Measurements from ENCODE around the gene MERTK. TPM values are rescaled to one million over a fixed set of nuclear protein-coding genes. Genes with fewer than 3 reads are reported as not detected.
A peak's percentile ranks its signal among the peaks of the same experiment; 100 is the strongest.
"Not testable (repeated sequence)": the region's sequence is repeated elsewhere in the genome, so short reads cannot be mapped to it uniquely, and the experiment has no call there.

Gene MERTK
- polyA plus RNA-seq, 1 of the 3 experiments (the other 2 are of a cell fraction) = 9.6 TPM

DNA sequence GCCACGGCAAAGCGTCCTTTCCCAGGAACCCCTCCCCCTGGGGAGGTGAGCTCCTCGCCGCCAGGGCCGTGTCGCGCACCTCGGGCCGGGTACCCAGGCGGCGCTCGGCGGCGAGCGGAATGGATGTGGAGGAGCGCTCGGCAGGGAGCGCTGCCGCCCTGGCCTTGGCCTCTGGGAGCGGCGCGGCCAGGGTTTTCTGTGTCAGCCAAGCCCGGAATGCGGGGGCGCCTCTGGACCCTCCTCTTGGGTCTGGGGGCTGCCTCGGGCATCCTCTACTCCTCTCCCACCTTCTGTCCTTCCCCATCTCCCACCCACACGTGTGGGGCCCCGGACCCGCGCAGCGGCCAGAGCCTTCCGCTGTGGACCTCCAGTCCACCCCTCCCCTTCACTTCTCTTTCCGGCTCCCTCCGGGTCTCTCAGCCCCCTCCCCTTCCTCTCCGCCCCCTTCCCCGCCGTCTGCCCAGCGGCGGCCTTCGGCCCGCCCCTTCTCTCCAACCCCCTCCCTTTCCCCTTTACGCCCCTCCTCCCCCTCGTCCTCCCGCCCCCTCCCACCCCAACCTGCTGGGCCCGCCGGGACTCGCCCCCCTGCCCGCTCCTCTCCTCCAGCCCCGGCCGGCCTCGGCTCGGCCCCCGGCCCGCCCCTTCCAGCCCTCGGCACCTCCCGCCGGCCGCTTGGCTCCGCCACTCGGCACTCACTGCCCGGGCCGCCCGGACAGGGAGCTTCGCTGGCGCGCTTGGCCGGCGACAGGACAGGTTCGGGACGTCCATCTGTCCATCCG lies at the start of gene MERTK (continued):
- TF ChIP-seq POLR2AphosphoS5 (IDR thresholded peaks at IDR 0.05; ENCODE audit: low read depth, low read length) = peak; percentile 87
- TF ChIP-seq, protein P1, sequence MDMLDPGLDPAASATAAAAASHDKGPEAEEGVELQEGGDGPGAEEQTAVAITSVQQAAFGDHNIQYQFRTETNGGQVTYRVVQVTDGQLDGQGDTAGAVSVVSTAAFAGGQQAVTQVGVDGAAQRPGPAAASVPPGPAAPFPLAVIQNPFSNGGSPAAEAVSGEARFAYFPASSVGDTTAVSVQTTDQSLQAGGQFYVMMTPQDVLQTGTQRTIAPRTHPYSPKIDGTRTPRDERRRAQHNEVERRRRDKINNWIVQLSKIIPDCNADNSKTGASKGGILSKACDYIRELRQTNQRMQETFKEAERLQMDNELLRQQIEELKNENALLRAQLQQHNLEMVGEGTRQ (IDR thresholded peaks at IDR 0.05; ENCODE audit: borderline replicate concordance, low read depth, low read length) = no peak
- no peak for TF ChIP-seq TEAD4 (IDR thresholded peaks at IDR 0.05; ENCODE audit: borderline replicate concordance, insufficient read depth)
- TF ChIP-seq, protein P2, sequence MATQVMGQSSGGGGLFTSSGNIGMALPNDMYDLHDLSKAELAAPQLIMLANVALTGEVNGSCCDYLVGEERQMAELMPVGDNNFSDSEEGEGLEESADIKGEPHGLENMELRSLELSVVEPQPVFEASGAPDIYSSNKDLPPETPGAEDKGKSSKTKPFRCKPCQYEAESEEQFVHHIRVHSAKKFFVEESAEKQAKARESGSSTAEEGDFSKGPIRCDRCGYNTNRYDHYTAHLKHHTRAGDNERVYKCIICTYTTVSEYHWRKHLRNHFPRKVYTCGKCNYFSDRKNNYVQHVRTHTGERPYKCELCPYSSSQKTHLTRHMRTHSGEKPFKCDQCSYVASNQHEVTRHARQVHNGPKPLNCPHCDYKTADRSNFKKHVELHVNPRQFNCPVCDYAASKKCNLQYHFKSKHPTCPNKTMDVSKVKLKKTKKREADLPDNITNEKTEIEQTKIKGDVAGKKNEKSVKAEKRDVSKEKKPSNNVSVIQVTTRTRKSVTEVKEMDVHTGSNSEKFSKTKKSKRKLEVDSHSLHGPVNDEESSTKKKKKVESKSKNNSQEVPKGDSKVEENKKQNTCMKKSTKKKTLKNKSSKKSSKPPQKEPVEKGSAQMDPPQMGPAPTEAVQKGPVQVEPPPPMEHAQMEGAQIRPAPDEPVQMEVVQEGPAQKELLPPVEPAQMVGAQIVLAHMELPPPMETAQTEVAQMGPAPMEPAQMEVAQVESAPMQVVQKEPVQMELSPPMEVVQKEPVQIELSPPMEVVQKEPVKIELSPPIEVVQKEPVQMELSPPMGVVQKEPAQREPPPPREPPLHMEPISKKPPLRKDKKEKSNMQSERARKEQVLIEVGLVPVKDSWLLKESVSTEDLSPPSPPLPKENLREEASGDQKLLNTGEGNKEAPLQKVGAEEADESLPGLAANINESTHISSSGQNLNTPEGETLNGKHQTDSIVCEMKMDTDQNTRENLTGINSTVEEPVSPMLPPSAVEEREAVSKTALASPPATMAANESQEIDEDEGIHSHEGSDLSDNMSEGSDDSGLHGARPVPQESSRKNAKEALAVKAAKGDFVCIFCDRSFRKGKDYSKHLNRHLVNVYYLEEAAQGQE (IDR thresholded peaks at IDR 0.05; ENCODE audit: low read depth, low read length) = no peak
- no peak for TF ChIP-seq TCF12 (IDR thresholded peaks at IDR 0.05)
- TF ChIP-seq NFIC (IDR thresholded peaks at IDR 0.05; ENCODE audit: borderline replicate concordance) = no peak
- TF ChIP-seq GATA2 (CRISPR knock-in tag; IDR thresholded peaks at IDR 0.05) = no peak

DNA sequence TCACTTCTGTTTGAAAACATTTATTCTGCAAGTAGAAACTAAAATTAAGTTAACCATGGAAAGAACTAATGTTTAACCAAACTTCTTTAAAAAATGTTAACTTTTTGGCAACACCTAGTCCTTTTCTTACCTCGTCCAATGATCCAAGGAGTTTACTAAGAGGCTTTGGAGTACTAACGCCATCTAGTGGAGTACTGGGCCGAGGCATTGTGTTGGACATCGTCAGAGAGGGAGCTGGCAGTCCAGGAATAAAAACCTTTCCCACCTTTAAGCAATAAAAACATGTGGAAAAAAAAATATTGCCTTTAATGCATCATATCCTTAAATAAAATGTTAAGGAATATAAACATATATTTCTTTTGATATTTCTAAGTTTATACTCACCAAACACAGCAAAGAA lies 47.8 kb upstream of the MERTK start:
- H4K20me1 ChIP-seq (ENCODE audit: insufficient read depth); DNase-seq; H3K9ac ChIP-seq; H3K27ac ChIP-seq (ENCODE audit: low read depth in 2 of 2, low read length in 1 of 2); CTCF ChIA-PET; H3F3A ChIP-seq (replicated peaks; ENCODE audit: insufficient read depth); H3K4me1 ChIP-seq (ENCODE audit: control insufficient read depth in 1 of 2, insufficient read depth in 2 of 2, low read depth in 1 of 2, low read length in 1 of 2); H3K9me2 ChIP-seq; H3K79me2 ChIP-seq (ENCODE audit: insufficient read depth); H3K4me2 ChIP-seq; H2AFZ ChIP-seq (ENCODE audit: low read depth); H3K4me3 ChIP-seq (ENCODE audit: low read depth in 2 of 2, low read length in 1 of 2); H3K27me3 ChIP-seq (ENCODE audit: insufficient read depth); H3K9me3 ChIP-seq; POLR2A ChIA-PET: not testable (repeated sequence)
- peaks cover 2 to 14% of the 10 kb centered on the region in 2 experiments for H3K36me3 ChIP-seq (replicated peaks in 1 of 2; ENCODE audit: control insufficient read depth in 1 of 2, insufficient read depth in 2 of 2, low read length in 1 of 2)
- TF ChIP-seq, protein P3, sequence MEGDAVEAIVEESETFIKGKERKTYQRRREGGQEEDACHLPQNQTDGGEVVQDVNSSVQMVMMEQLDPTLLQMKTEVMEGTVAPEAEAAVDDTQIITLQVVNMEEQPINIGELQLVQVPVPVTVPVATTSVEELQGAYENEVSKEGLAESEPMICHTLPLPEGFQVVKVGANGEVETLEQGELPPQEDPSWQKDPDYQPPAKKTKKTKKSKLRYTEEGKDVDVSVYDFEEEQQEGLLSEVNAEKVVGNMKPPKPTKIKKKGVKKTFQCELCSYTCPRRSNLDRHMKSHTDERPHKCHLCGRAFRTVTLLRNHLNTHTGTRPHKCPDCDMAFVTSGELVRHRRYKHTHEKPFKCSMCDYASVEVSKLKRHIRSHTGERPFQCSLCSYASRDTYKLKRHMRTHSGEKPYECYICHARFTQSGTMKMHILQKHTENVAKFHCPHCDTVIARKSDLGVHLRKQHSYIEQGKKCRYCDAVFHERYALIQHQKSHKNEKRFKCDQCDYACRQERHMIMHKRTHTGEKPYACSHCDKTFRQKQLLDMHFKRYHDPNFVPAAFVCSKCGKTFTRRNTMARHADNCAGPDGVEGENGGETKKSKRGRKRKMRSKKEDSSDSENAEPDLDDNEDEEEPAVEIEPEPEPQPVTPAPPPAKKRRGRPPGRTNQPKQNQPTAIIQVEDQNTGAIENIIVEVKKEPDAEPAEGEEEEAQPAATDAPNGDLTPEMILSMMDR (IDR thresholded peaks at IDR 0.05) = peak; percentile 55
- TF ChIP-seq RAD21 (IDR thresholded peaks at IDR 0.05; ENCODE audit: low read length) (peak; percentile 26), SMC3 (IDR thresholded peaks at IDR 0.05; ENCODE audit: low read depth, low read length) (peak; percentile 8; the same call in 1 of the 2 replicates)
- 12% methylated on average over 4 of the region's 4 CpGs for WGBS (ENCODE audit: low lambda C conversion rate)

DNA sequence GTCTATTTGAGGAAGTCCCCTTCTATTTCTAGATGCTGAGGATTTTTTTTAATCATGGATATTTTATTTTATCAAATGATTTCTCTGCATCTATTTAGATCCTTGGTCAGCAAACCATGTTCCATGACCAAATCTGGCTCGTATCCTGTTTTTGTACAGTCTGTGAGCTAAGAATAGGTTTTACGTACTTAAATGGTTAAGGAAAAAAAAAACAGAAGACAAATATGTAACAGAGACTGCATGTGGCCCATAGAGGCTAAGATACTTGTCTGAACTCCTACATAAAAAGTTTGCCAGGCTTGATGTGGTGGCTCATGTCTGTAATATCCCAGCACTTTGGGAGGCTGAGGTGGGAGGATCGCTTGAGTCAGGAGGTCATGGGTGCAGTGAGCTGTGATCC lies 45.9 kb upstream of the MERTK start:
- H3K9me3 ChIP-seq; H3K9ac ChIP-seq; H3K9me2 ChIP-seq; H3K27ac ChIP-seq (ENCODE audit: low read depth in 2 of 2, low read length in 1 of 2); CTCF ChIA-PET; H3K4me2 ChIP-seq; DNase-seq; H4K20me1 ChIP-seq (ENCODE audit: insufficient read depth); H3K4me1 ChIP-seq (ENCODE audit: control insufficient read depth in 1 of 2, insufficient read depth in 2 of 2, low read depth in 1 of 2, low read length in 1 of 2); H3F3A ChIP-seq (replicated peaks; ENCODE audit: insufficient read depth); H3K4me3 ChIP-seq (ENCODE audit: low read depth in 2 of 2, low read length in 1 of 2); H3K27me3 ChIP-seq (ENCODE audit: insufficient read depth); H3K79me2 ChIP-seq (ENCODE audit: insufficient read depth); POLR2A ChIA-PET; H2AFZ ChIP-seq (ENCODE audit: low read depth): not testable (repeated sequence)
- peaks cover 2 to 17% of the 10 kb centered on the region in 2 experiments for H3K36me3 ChIP-seq (replicated peaks in 1 of 2; ENCODE audit: control insufficient read depth in 1 of 2, insufficient read depth in 2 of 2, low read length in 1 of 2)
- 85% methylated on average over 3 of the region's 3 CpGs for WGBS (ENCODE audit: low lambda C conversion rate)

DNA sequence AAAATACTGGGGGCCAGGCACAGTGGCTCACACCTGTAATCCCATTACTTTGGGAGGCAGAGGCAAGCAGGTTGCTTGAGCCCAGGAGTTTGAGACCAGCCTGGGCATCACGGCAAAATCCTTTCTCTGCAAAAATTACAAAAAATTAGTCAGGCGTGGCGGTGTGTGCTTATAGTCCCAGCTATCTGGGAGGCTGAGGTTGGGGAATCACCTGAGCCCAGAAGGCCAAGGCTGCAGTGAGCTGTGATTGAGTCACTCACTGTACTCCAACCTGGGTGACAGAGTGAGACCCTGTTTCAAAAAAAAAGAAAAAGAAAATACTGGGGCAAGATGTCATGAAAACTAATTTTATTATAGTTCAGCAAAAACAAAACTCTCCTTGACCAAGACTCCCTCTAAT lies 38.4 kb upstream of the MERTK start:
- CTCF ChIA-PET; H3F3A ChIP-seq (replicated peaks; ENCODE audit: insufficient read depth); H3K79me2 ChIP-seq (ENCODE audit: insufficient read depth); H3K9ac ChIP-seq; H3K4me3 ChIP-seq (ENCODE audit: low read depth in 2 of 2, low read length in 1 of 2); H3K27me3 ChIP-seq (ENCODE audit: insufficient read depth); DNase-seq; H3K9me3 ChIP-seq; H3K9me2 ChIP-seq; H3K27ac ChIP-seq (ENCODE audit: low read depth in 2 of 2, low read length in 1 of 2); H3K4me1 ChIP-seq (ENCODE audit: control insufficient read depth in 1 of 2, insufficient read depth in 2 of 2, low read depth in 1 of 2, low read length in 1 of 2); H3K36me3 ChIP-seq (replicated peaks in 1 of 2; ENCODE audit: control insufficient read depth in 1 of 2, insufficient read depth in 2 of 2, low read length in 1 of 2); POLR2A ChIA-PET; H2AFZ ChIP-seq (ENCODE audit: low read depth); H3K4me2 ChIP-seq; H4K20me1 ChIP-seq (ENCODE audit: insufficient read depth): not testable (repeated sequence)
- 64% methylated on average over 3 of the region's 3 CpGs for WGBS (ENCODE audit: low lambda C conversion rate)

All from SK-N-SH (cell line).